Measurements from ENCODE around the gene MT1F. TPM values are rescaled to one million over a fixed set of nuclear protein-coding genes. Genes with fewer than 3 reads are reported as not detected.
A peak's percentile ranks its signal among the peaks of the same experiment; 100 is the strongest.

MT1F gene
- total RNA-seq, 1 donor from 2014 or later, result not detected

DNA sequence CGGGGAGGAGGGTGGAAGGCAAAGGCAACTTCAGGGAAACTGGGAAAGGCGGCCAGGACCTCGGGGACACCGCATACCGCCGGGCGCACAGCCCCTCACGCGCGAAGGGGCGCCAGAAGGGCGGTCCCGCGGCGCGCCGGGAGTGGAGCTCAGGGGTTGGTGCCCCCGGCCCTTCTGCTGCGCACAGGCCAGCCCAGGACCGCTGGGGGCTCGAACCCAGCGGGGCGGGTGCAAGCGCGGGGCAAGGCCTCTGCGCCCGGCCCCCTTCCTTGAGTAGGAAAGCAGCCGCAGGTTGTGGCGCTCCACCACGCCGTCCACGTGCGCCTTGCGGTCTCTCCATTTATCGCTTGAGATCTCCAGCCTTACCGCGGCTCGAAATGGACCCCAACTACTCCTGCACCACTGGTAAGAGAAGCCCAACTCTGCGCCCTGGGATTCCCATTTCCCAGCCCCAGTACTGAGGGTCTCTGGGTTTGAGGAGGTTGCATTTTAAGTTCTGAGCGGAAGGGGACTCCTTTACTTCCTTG is 22.3 kb upstream of the MT1F start:
- Mint-ChIP-seq H3K4me1 (ENCODE audit: low read depth, unreplicated experiment) (peaks cover 8% of the 10 kb centered on the region), H3K27ac (ENCODE audit: unreplicated experiment) (no peak overlapping the region), H3K36me3 (ENCODE audit: low read depth, unreplicated experiment) (no peaks in the 10 kb centered on the region), H3K9me3 (ENCODE audit: unreplicated experiment) (peaks cover 2% of the 10 kb centered on the region), H3K27me3 (ENCODE audit: low read depth, unreplicated experiment) (peaks cover 92% of the 10 kb centered on the region), H3K4me3 (ENCODE audit: unreplicated experiment) (no peak overlapping the region)
- no peak overlapping the region for H3K27ac ChIP-seq (ENCODE audit: low read depth, low read length)
- no peaks in the 10 kb centered on the region for H3K79me2 ChIP-seq (ENCODE audit: insufficient read depth, low read length)
- no peaks in the 10 kb centered on the region for H3K9me3 ChIP-seq (ENCODE audit: insufficient read depth, low read depth, low read length)
- H3K4me1 ChIP-seq (ENCODE audit: insufficient read depth, low read length), result peaks cover 21% of the 10 kb centered on the region
- DNase-seq (ENCODE audit: low read depth) (no peak), FAIRE-seq (no peak)
- H3K36me3 ChIP-seq (ENCODE audit: insufficient read depth, low read length), result no peaks in the 10 kb centered on the region
- TF ChIP-seq EZH2 (IDR thresholded peaks at IDR 0.05; ENCODE audit: insufficient read depth, low read length), result peak; percentile 98
- TF ChIP-seq, protein P1, sequence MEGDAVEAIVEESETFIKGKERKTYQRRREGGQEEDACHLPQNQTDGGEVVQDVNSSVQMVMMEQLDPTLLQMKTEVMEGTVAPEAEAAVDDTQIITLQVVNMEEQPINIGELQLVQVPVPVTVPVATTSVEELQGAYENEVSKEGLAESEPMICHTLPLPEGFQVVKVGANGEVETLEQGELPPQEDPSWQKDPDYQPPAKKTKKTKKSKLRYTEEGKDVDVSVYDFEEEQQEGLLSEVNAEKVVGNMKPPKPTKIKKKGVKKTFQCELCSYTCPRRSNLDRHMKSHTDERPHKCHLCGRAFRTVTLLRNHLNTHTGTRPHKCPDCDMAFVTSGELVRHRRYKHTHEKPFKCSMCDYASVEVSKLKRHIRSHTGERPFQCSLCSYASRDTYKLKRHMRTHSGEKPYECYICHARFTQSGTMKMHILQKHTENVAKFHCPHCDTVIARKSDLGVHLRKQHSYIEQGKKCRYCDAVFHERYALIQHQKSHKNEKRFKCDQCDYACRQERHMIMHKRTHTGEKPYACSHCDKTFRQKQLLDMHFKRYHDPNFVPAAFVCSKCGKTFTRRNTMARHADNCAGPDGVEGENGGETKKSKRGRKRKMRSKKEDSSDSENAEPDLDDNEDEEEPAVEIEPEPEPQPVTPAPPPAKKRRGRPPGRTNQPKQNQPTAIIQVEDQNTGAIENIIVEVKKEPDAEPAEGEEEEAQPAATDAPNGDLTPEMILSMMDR (IDR thresholded peaks at IDR 0.05; ENCODE audit: insufficient read depth, low read depth, low read length), result no peak
- peak overlapping the region; percentile 48 for H2AFZ ChIP-seq (ENCODE audit: low read depth, low read length)
- H3K4me3 ChIP-seq (ENCODE audit: insufficient read depth, low read depth, low read length), result peak overlapping the region; percentile 30
- no peaks in the 10 kb centered on the region for H4K20me1 ChIP-seq (ENCODE audit: insufficient read depth, low read length)
- H3K9ac ChIP-seq (ENCODE audit: low read length), result no peak overlapping the region
- H3K27me3 ChIP-seq (ENCODE audit: insufficient read depth, low read length), result peaks cover 93% of the 10 kb centered on the region
- peak overlapping the region; percentile 70 for H3K4me2 ChIP-seq (ENCODE audit: low read length)

DNA sequence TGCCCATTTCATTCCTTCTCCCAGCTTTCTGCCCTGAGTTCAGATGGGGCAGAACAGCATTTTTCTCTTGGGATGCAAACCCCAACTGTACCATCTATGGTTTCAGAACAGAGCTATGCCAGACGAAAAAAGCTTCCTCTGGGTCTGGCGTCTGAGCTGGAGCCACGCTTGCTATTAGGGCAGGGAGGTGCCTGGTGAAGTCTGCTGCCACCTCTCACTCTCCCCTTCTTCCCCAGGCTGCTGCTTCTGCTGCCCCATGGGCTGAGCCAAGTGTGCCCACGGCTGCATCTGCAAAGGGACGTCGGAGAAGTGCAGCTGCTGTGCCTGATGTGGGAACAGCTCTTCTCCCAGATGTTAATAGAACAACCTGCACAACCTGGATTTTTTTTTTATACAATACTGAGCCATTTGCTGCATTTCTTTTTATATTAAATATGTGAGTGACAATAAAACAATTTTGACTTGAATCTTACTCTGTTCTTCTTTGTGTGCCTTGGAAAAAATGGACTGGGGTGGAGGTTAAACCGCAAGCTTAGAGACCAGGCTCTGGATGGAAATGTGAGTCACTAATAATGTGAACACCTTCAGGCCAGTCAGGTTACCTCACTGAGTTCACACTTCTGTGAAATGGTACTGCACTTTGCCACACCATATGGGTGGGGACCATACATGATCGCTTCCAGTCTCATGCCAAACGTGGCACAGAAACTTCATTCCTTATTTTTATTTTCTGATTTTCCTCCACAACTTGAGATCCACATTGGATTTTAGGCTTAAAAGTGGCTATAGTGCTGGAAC is 20.9 kb upstream of the MT1F start:
- Mint-ChIP-seq H3K4me1 (ENCODE audit: low read depth, unreplicated experiment) (peaks cover 8% of the 10 kb centered on the region), H3K4me3 (ENCODE audit: unreplicated experiment) (peak overlapping the region; percentile 34), H3K9me3 (ENCODE audit: unreplicated experiment) (peaks cover 2% of the 10 kb centered on the region), H3K27ac (ENCODE audit: unreplicated experiment) (no peak overlapping the region), H3K36me3 (ENCODE audit: low read depth, unreplicated experiment) (no peaks in the 10 kb centered on the region), H3K27me3 (ENCODE audit: low read depth, unreplicated experiment) (peaks cover 90% of the 10 kb centered on the region)
- Histone ChIP-seq H3K9me3 (ENCODE audit: insufficient read depth, low read depth, low read length) (no peaks in the 10 kb centered on the region), H3K9ac (ENCODE audit: low read length) (no peak overlapping the region), H3K4me1 (ENCODE audit: insufficient read depth, low read length) (peaks cover 21% of the 10 kb centered on the region), H3K79me2 (ENCODE audit: insufficient read depth, low read length) (no peaks in the 10 kb centered on the region), H3K27me3 (ENCODE audit: insufficient read depth, low read length) (peaks cover 96% of the 10 kb centered on the region), H3K27ac (ENCODE audit: low read depth, low read length) (no peak overlapping the region), H3K36me3 (ENCODE audit: insufficient read depth, low read length) (no peaks in the 10 kb centered on the region), H3K4me2 (ENCODE audit: low read length) (no peak overlapping the region), H4K20me1 (ENCODE audit: insufficient read depth, low read length) (no peaks in the 10 kb centered on the region), H3K4me3 (ENCODE audit: insufficient read depth, low read depth, low read length) (no peak overlapping the region), H2AFZ (ENCODE audit: low read depth, low read length) (no peak overlapping the region)
- FAIRE-seq, result no peak
- no peak for DNase-seq (ENCODE audit: low read depth)
- TF ChIP-seq, protein P1 (IDR thresholded peaks at IDR 0.05; ENCODE audit: insufficient read depth, low read depth, low read length), result no peak
- no peak for TF ChIP-seq EZH2 (IDR thresholded peaks at IDR 0.05; ENCODE audit: insufficient read depth, low read length)

Measured in astrocyte (in vitro differentiated cells and primary cell).